ENCODE data around the gene CRK.

DNA sequence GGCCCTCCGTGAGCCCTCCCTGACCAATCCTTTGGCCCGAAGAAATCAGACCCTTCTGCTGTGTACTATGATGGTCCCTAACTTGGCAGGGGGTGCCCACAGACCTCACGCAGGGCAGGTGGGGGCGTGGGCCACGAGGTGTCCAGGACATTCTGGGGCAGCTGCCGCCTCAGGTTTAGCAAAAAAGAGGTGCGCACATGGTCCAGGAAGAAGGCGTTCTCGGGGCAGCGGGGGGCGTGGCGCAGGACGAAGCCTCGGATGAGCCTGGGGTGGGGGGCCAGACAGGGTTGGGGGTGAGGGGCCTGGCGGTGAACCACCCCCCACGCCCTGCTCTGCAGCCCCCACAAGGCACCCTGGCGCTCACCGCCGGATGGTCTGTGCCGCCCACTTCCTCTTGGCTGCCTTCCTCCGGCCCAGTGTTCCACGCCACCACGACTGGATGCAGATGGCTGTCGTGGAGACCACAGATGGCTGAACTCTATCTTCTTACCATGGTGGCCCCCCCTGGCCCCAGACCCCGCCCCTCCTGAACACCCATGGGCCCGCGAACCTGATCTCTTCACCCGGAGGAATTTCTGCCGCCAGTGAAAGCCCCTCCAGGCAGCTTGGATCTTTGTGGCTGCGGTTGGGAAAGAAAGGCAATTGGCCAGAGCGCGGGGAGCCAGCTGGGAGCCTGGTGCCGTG lies 14.2 kb upstream of the CRK start:
- TF ChIP-seq, protein P1, sequence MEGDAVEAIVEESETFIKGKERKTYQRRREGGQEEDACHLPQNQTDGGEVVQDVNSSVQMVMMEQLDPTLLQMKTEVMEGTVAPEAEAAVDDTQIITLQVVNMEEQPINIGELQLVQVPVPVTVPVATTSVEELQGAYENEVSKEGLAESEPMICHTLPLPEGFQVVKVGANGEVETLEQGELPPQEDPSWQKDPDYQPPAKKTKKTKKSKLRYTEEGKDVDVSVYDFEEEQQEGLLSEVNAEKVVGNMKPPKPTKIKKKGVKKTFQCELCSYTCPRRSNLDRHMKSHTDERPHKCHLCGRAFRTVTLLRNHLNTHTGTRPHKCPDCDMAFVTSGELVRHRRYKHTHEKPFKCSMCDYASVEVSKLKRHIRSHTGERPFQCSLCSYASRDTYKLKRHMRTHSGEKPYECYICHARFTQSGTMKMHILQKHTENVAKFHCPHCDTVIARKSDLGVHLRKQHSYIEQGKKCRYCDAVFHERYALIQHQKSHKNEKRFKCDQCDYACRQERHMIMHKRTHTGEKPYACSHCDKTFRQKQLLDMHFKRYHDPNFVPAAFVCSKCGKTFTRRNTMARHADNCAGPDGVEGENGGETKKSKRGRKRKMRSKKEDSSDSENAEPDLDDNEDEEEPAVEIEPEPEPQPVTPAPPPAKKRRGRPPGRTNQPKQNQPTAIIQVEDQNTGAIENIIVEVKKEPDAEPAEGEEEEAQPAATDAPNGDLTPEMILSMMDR (IDR thresholded peaks at IDR 0.05), result no peak
- TF ChIP-seq POLR2A (IDR thresholded peaks at IDR 0.05), result no peak
